Activated T-cell treated with anti-CD3 and anti-CD28 coated beads for 4 hours (primary cell): Measurements from ENCODE around the gene RERE.
"Not testable (repeated sequence)": the region's sequence is repeated elsewhere in the genome, so short reads cannot be mapped to it uniquely, and the experiment has no call there.

Source experiments
- DNase-seq: peaks from one replicate; pipeline ENCODE4 v3.0.0-alpha.2; 2020

Gene RERE

GRCh38 chr1:8598783-8599182 lies 218.7 kb downstream of the RERE start:
- no peak for DNase-seq

GRCh38 chr1:8598060-8598724 lies 219.2 kb downstream of the RERE start:
- no peak for DNase-seq

GRCh38 chr1:8597455-8597854 lies 220.0 kb downstream of the RERE start:
- DNase-seq, result no peak

- no peak for DNase-seq
These were observed 221.5 kb downstream of the RERE start for GRCh38 chr1:8595941-8596340.

GRCh38 chr1:8595332-8595731 lies 222.1 kb downstream of the RERE start:
- no peak for DNase-seq

GRCh38 chr1:8593292-8593691 lies 224.1 kb downstream of the RERE start:
- not testable (repeated sequence) for DNase-seq

- no peak for DNase-seq
These were observed 225.9 kb downstream of the RERE start for GRCh38 chr1:8591569-8591968.

- DNase-seq, result no peak
These were observed 226.6 kb downstream of the RERE start for GRCh38 chr1:8590721-8591351.

GRCh38 chr1:8589571-8589970 lies 227.9 kb downstream of the RERE start:
- no peak for DNase-seq

- no peak for DNase-seq
These were observed 229.7 kb downstream of the RERE start for GRCh38 chr1:8587784-8588183.

- no peak for DNase-seq
These were observed 231.0 kb downstream of the RERE start for GRCh38 chr1:8586438-8586837.

GRCh38 chr1:8584316-8584715 lies 233.1 kb downstream of the RERE start:
- DNase-seq, result no peak

- DNase-seq, result no peak
These were observed 234.4 kb downstream of the RERE start for GRCh38 chr1:8583031-8583430.

- DNase-seq, result no peak
These were observed 236.9 kb downstream of the RERE start for GRCh38 chr1:8580566-8580965.

GRCh38 chr1:8578936-8579335 lies 238.5 kb downstream of the RERE start:
- DNase-seq, result no peak

- DNase-seq, result no peak
These were observed 239.1 kb downstream of the RERE start for GRCh38 chr1:8578132-8578877.

- DNase-seq, result no peak
These were observed 242.5 kb downstream of the RERE start for GRCh38 chr1:8574985-8575384.

- no peak for DNase-seq
These were observed 245.3 kb downstream of the RERE start for GRCh38 chr1:8572106-8572505.

GRCh38 chr1:8571200-8571984 lies 246.0 kb downstream of the RERE start:
- no peak for DNase-seq

GRCh38 chr1:8570465-8570864 lies 247.0 kb downstream of the RERE start:
- no peak for DNase-seq

- DNase-seq, result no peak
These were observed 248.2 kb downstream of the RERE start for GRCh38 chr1:8569242-8569641.

- DNase-seq, result no peak
These were observed 248.6 kb downstream of the RERE start for GRCh38 chr1:8568837-8569236.

GRCh38 chr1:8567146-8567545 lies 250.3 kb downstream of the RERE start:
- no peak for DNase-seq
